Astrocyte (in vitro differentiated cells and primary cell): ENCODE data around the gene A4GALT. TPM values are rescaled to one million over a fixed set of nuclear protein-coding genes. Genes with fewer than 3 reads are reported as not detected.

ENCODE experiments used
- DNase-seq: peaks from one replicate; pipeline ENCODE4 v3.0.0-alpha.2; 2010; ENCODE audit warnings: low read depth
- FAIRE-seq: peaks from 2 replicates; lab custom pipeline; 2011; peaks lifted over from hg19 to GRCh38; lab: Jason Lieb, UNC
- H2AFZ ChIP-seq: 2 replicates; pipeline ENCODE4 v1.6.0; 2012; ENCODE audit warnings: low read depth, low read length, inconsistent platforms
- H3K27ac ChIP-seq: 2 replicates; pipeline ENCODE4 v1.5.1; 2011; ENCODE audit warnings: low read depth, low read length, inconsistent platforms
- H3K27me3 ChIP-seq: 2 replicates; pipeline ENCODE4 v1.6.0; 2011; ENCODE audit warnings: low read length, inconsistent platforms; ENCODE audit not compliant: insufficient read depth
- H3K36me3 ChIP-seq: 2 replicates; pipeline ENCODE4 v1.5.1; 2011; ENCODE audit warnings: low read length, inconsistent platforms; ENCODE audit not compliant: insufficient read depth
- H3K4me1 ChIP-seq: 2 replicates; pipeline ENCODE4 v1.5.1; 2011; ENCODE audit warnings: low read length, inconsistent platforms; ENCODE audit not compliant: insufficient read depth
- H3K4me2 ChIP-seq: 2 replicates; pipeline ENCODE4 v1.6.0; 2012; ENCODE audit warnings: low read length, inconsistent platforms
- H3K4me3 ChIP-seq: 2 replicates; pipeline ENCODE4 v1.5.1; 2011; ENCODE audit warnings: low read depth, mild to moderate bottlenecking, low read length, inconsistent platforms; ENCODE audit not compliant: insufficient read depth
- H3K79me2 ChIP-seq: 2 replicates; pipeline ENCODE4 v1.6.0; 2012; ENCODE audit warnings: mild to moderate bottlenecking, low read length, inconsistent platforms; ENCODE audit not compliant: insufficient read depth
- H3K9ac ChIP-seq: 2 replicates; pipeline ENCODE4 v1.6.0; 2012; ENCODE audit warnings: mild to moderate bottlenecking, low read length, inconsistent platforms
- H3K9me3 ChIP-seq: 2 replicates; pipeline ENCODE4 v1.5.1; 2012; ENCODE audit warnings: low read depth, mild to moderate bottlenecking, low read length, inconsistent platforms; ENCODE audit not compliant: insufficient read depth
- H4K20me1 ChIP-seq: 2 replicates; pipeline ENCODE4 v1.6.0; 2012; ENCODE audit warnings: low read length, inconsistent platforms; ENCODE audit not compliant: insufficient read depth
- H3K27ac Mint-ChIP-seq: one replicate; pipeline ENCODE4 v1.8.0; 2021; ENCODE audit warnings: mild to moderate bottlenecking, mixed read lengths; ENCODE audit not compliant: unreplicated experiment
- H3K27me3 Mint-ChIP-seq: one replicate; pipeline ENCODE4 v1.8.0; 2021; ENCODE audit warnings: low read depth, mixed read lengths; ENCODE audit not compliant: unreplicated experiment
- H3K36me3 Mint-ChIP-seq: one replicate; pipeline ENCODE4 v1.8.0; 2021; ENCODE audit warnings: low read depth, mixed read lengths; ENCODE audit not compliant: unreplicated experiment
- H3K4me1 Mint-ChIP-seq: one replicate; pipeline ENCODE4 v1.8.0; 2021; ENCODE audit warnings: low read depth, mixed read lengths; ENCODE audit not compliant: unreplicated experiment
- H3K4me3 Mint-ChIP-seq: one replicate; pipeline ENCODE4 v1.8.0; 2021; ENCODE audit warnings: mild to moderate bottlenecking, moderate library complexity, mixed read lengths; ENCODE audit not compliant: unreplicated experiment
- H3K9me3 Mint-ChIP-seq: one replicate; pipeline ENCODE4 v1.8.0; 2021; ENCODE audit warnings: mild to moderate bottlenecking, mixed read lengths; ENCODE audit not compliant: unreplicated experiment
- CTCF ChIP-seq: IDR thresholded peaks from 2 replicates; pipeline ENCODE4 v1.5.1; 2011; ENCODE audit warnings: low read depth, mild to moderate bottlenecking, inconsistent platforms, low read length, moderate library complexity; ENCODE audit not compliant: insufficient read depth
- EZH2 ChIP-seq: IDR thresholded peaks from 2 replicates; pipeline ENCODE4 v1.6.1; 2012; ENCODE audit warnings: mild to moderate bottlenecking, low read length, inconsistent platforms; ENCODE audit not compliant: insufficient read depth
- total RNA-seq: library from RNA; stranded (reverse); gene quantifications from 2 replicates; pipeline ENCODE4 v1.2.1, GENCODE V29; 2021

The A4GALT gene
- total RNA-seq, 1 donor from 2014 or later: 1.9 TPM

DNA sequence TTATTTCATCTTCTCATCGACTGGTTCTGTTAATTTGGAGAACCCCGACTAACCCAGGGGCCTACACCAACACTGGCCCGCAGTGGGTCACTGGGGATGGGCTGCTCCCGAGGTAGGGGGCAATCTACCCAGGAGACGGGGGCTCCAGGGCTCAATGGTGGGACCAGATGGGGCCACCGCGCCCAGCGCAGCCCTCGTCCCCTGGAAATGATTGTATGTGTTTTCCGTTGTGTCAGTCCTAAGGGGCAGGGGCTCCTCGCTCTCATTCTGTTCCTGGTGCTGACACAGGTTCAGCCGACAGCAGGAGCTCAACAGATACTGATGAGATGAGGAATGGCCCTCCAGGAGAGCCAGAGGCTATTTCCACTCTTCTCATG is 20.7 kb downstream of the A4GALT start:
- Mint-ChIP-seq H3K4me1 (peaks cover 2% of the 10 kb centered on the region), H3K36me3 (no peaks in the 10 kb centered on the region), H3K9me3 (no peaks in the 10 kb centered on the region), H3K27me3 (no peaks in the 10 kb centered on the region), H3K27ac (no peak overlapping the region), H3K4me3 (no peak overlapping the region)
- Histone ChIP-seq H3K4me1 (peaks cover 14% of the 10 kb centered on the region), H3K4me2 (no peak overlapping the region), H2AFZ (no peak overlapping the region), H3K9ac (no peak overlapping the region), H3K79me2 (no peaks in the 10 kb centered on the region), H3K9me3 (no peaks in the 10 kb centered on the region), H3K4me3 (no peak overlapping the region), H3K27me3 (no peaks in the 10 kb centered on the region), H3K36me3 (no peaks in the 10 kb centered on the region), H3K27ac (no peak overlapping the region), H4K20me1 (no peaks in the 10 kb centered on the region)
- DNase-seq (no peak), FAIRE-seq (no peak)
- no peak for TF ChIP-seq EZH2

DNA sequence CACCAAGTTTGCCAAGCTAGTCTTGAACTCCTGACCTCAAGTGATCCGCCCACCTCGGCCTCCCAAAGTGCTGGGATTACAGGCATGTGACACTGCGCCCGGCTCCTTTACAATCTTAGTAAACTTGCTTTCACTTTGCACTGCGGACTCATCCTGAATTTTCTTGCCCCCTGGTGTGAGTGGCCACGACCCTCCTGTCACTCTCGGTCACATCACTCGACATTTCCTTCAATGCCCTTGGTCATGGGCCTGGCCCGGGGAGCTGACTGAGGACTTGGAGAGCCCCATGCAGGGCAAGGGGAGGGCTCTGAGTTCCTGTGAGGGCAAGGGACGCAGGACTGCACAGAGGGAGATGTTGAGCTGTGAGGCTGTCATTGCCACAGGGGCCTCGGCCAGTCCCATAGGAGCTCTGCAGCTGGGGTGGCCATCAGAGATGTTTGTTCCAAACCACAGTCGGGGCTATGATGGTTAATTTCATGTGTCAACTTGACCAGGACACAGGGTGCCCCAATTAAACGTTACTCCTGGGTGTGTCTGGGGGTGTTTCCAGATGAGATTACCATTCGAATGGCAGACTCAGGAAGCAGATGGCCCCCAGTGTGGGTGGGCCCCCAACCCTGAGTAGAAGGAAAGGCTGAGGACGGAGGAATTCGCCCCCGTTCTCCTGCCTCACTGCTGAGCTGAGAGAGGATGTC is 21.2 kb downstream of the A4GALT start:
- Histone ChIP-seq H3K4me2 (no peak overlapping the region), H3K9me3 (no peaks in the 10 kb centered on the region), H4K20me1 (no peaks in the 10 kb centered on the region), H3K36me3 (no peaks in the 10 kb centered on the region), H3K9ac (no peak overlapping the region), H3K79me2 (no peaks in the 10 kb centered on the region), H3K4me3 (no peak overlapping the region), H2AFZ (no peak overlapping the region), H3K27ac (no peak overlapping the region), H3K27me3 (no peaks in the 10 kb centered on the region), H3K4me1 (peaks cover 14% of the 10 kb centered on the region)
- FAIRE-seq: no peak
- no peak for DNase-seq
- Mint-ChIP-seq H3K27ac (no peak overlapping the region), H3K36me3 (no peaks in the 10 kb centered on the region), H3K9me3 (no peaks in the 10 kb centered on the region), H3K27me3 (no peaks in the 10 kb centered on the region), H3K4me3 (no peak overlapping the region), H3K4me1 (peaks cover 2% of the 10 kb centered on the region)
- TF ChIP-seq EZH2: no peak
- no peak for TF ChIP-seq CTCF

- H3K9me3 Mint-ChIP-seq: no peaks in the 10 kb centered on the region
- H2AFZ ChIP-seq: peak overlapping the region; percentile 18
- H3K4me1 Mint-ChIP-seq: peaks cover 2% of the 10 kb centered on the region
- H3K4me1 ChIP-seq: peaks cover 14% of the 10 kb centered on the region
- TF ChIP-seq EZH2 (no peak), CTCF (no peak)
- DNase-seq (peak; percentile 77), FAIRE-seq (no peak)
- no peaks in the 10 kb centered on the region for H3K27me3 ChIP-seq
- H3K27ac ChIP-seq: peak overlapping the region; percentile 21
- no peaks in the 10 kb centered on the region for H3K27me3 Mint-ChIP-seq
- no peaks in the 10 kb centered on the region for H3K36me3 ChIP-seq
- H3K36me3 Mint-ChIP-seq: no peaks in the 10 kb centered on the region
- no peaks in the 10 kb centered on the region for H4K20me1 ChIP-seq
- peak overlapping the region; percentile 34 for H3K27ac Mint-ChIP-seq
- no peak overlapping the region for H3K4me3 ChIP-seq
- H3K4me3 Mint-ChIP-seq: no peak overlapping the region
- H3K9ac ChIP-seq: peak overlapping the region; percentile 12
- no peaks in the 10 kb centered on the region for H3K9me3 ChIP-seq
- H3K79me2 ChIP-seq: no peaks in the 10 kb centered on the region
- H3K4me2 ChIP-seq: peak overlapping the region; percentile 23
These were observed 23.1 kb downstream of the A4GALT start for GRCh38 chr22:42697542-42698013.
